Gastrocnemius medialis (tissue), 4 donors: ENCODE measurements around the gene RAD51B. TPM values are rescaled to one million over a fixed set of nuclear protein-coding genes. Genes with fewer than 3 reads are reported as not detected.

Experiments used
- ATAC-seq, 2 donors: fragments of 150-250 bp; one replicate each; pipeline ENCODE4 v1.9.1; 2016
- DNase-seq, 2 donors: peaks; one replicate each; pipeline ENCODE4 v3.0.0-alpha.2; 2019
- H3K27ac ChIP-seq, 4 donors: fragments of 200-600 bp; sonication (generic); 1 replicate in 1 of 4; 2 replicates in 3 of 4; pipeline ENCODE4 v1.5.1; 2016 to 2018; ENCODE audit warnings: mild to moderate bottlenecking in 2 of 4, moderate library complexity in 1 of 4
- H3K27me3 ChIP-seq, 3 donors: fragments of 200-600 bp; sonication (generic) in 2 of 3; 1 replicate in 1 of 3; 2 replicates in 2 of 3; pipeline versions ENCODE4 v1.5.1 to v1.6.0; 2016 to 2019; ENCODE audit warnings: mild to moderate bottlenecking in 1 of 3, moderate library complexity in 1 of 3
- H3K36me3 ChIP-seq, 2 donors: fragments of 200-600 bp; sonication (generic) in 1 of 2; one replicate each; pipeline ENCODE4 v1.5.1; 2017 to 2018
- H3K4me1 ChIP-seq, 2 donors: fragments of 200-600 bp; sonication (generic) in 1 of 2; one replicate each; pipeline ENCODE4 v1.5.1; 2016 to 2017; ENCODE audit warnings: mild to moderate bottlenecking in 2 of 2
- H3K4me3 ChIP-seq, 4 donors: fragments of 200-600 bp; sonication (generic) in 3 of 4; 1 replicate in 1 of 4; 2 replicates in 3 of 4; pipeline ENCODE4 v1.5.1; 2016 to 2019; ENCODE audit warnings: mild to moderate bottlenecking in 2 of 4
- H3K9me3 ChIP-seq, 3 donors: fragments of 200-600 bp; sonication (generic) in 2 of 3; 1 replicate in 1 of 3; 2 replicates in 2 of 3; pipeline ENCODE4 v1.5.1; 2016 to 2019
- CTCF ChIP-seq, 5 experiments: fragments of 450-650 bp in 3 of 5; fragments of 200-600 bp in 2 of 5; sonication (generic) in 2 of 5; IDR thresholded peaks in 4 of 5; conservative IDR thresholded peaks in 1 of 5; 1 replicate in 4 of 5; 2 replicates in 1 of 5; pipeline ENCODE4 v1.5.1; 2016 to 2019; ENCODE audit warnings: antibody characterized with exemption in 5 of 5, mild to moderate bottlenecking in 3 of 5, moderate library complexity in 3 of 5
- POLR2A ChIP-seq, 2 donors: fragments of 450-650 bp; IDR thresholded peaks; one replicate each; pipeline ENCODE4 v1.6.1; 2017; ENCODE audit warnings: antibody characterized with exemption in 2 of 2, mild to moderate bottlenecking in 2 of 2, moderate library complexity in 2 of 2
- in situ Hi-C, 4 donors: fragments of 200-750 bp; cut with MboI; loops; one replicate each; pipeline versions ENCODE4 v1.15.0 to v1.8.0; 2017; ENCODE audit warnings: low sequenced_read_pairs in 4 of 4
- intact Hi-C: fragments of 100-400 bp; cut with DNase I; formaldehyde crosslinking; loops from one replicate; pipeline ENCODE4 v1.15.1; 2023; ENCODE audit warnings: low total_unique reads
- total RNA-seq, 4 donors: library from RNA; depleted of rRNA; stranded (reverse); fragments of >200 nt; gene quantifications; one replicate each; pipeline versions ENCODE4 v1.1.0 to v1.2.3, GENCODE V29; 2016

RAD51B gene
- total RNA-seq, 4 donors from 2014 or later: 1.6 to 3.3 (median 2.4) TPM

GRCh38 chr14:68222726-68223125 lies 403.1 kb downstream of the RAD51B start:
- no peaks in the 10 kb centered on the region for H3K27me3 ChIP-seq
- no peak overlapping the region for H3K4me3 ChIP-seq
- no peaks in the 10 kb centered on the region for H3K4me1 ChIP-seq
- DNase-seq (no peak), ATAC-seq (no peak)
- in situ Hi-C loops: no loop called here
- intact Hi-C loops: no loop called here
- TF ChIP-seq CTCF (IDR thresholded peaks at IDR 0.05 in 4 of 5, conservative IDR thresholded peaks at IDR 0.05 in 1 of 5): no peak
- no peaks in the 10 kb centered on the region for H3K36me3 ChIP-seq
- no peak overlapping the region for H3K27ac ChIP-seq
- no peaks in the 10 kb centered on the region for H3K9me3 ChIP-seq

GRCh38 chr14:68223631-68224030 lies 404.1 kb downstream of the RAD51B start:
- H3K9me3 ChIP-seq: no peaks in the 10 kb centered on the region
- no peaks in the 10 kb centered on the region for H3K36me3 ChIP-seq
- ATAC-seq: no peak
- no peak overlapping the region for H3K27ac ChIP-seq
- intact Hi-C loops (no loop called here), in situ Hi-C loops (no loop called here)
- no peak for DNase-seq
- no peaks in the 10 kb centered on the region for H3K27me3 ChIP-seq
- no peaks in the 10 kb centered on the region for H3K4me1 ChIP-seq
- no peak overlapping the region for H3K4me3 ChIP-seq
- no peak for TF ChIP-seq POLR2A (IDR thresholded peaks at IDR 0.05)
- TF ChIP-seq CTCF (IDR thresholded peaks at IDR 0.05 in 4 of 5, conservative IDR thresholded peaks at IDR 0.05 in 1 of 5): no peak

DNA sequence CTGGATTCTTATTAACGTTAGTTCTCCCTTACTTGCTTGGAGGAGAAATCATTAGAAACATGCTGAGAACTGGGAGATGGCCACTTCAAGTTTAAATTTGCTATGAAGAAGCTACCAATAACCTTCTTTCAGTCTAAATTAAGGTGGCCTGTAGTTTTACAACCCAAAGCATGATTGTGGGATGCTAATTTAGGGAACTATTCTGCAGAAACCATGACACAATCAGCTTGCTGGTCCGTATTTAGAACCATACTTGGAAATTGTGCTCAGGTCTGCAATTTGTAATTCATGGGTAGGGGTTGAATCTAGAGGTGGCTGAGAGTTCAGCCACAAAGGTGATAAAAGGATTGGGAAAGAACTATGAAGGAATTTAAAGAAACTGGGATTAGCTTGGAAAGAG lies 405.7 kb downstream of the RAD51B start:
- Histone ChIP-seq H3K4me3 (no peak overlapping the region), H3K27ac (no peak overlapping the region), H3K27me3 (no peaks in the 10 kb centered on the region), H3K9me3 (no peaks in the 10 kb centered on the region), H3K36me3 (no peaks in the 10 kb centered on the region), H3K4me1 (no peaks in the 10 kb centered on the region)
- ATAC-seq (no peak), DNase-seq (no peak)
- in situ Hi-C loops (loop anchor here in 1 of 4 donors (25.0 kb wide), 1 partner anchor 288 kb away; no protein-coding TSS in a partner anchor), intact Hi-C loops (no loop called here)
- TF ChIP-seq POLR2A (IDR thresholded peaks at IDR 0.05) (no peak), CTCF (IDR thresholded peaks at IDR 0.05 in 4 of 5, conservative IDR thresholded peaks at IDR 0.05 in 1 of 5) (no peak)

DNA sequence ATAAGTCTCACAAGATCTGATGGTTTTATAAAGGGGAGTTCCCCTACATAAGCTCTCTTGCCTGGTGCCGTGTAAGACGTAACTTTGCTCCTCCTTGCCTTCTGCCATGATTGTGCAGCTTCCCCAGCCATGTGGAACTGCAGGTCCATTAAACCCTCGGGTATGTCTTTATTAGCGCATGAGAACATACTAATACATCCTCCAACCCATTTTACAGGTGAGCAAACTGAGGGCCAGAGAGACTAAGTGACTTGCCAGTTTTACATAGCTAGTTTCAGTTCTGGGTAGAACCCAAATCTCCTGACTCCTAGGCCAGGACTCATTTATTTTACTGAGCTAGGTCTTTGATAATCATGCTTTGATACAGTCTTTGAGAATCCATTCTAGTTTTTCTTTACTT lies 406.9 kb downstream of the RAD51B start:
- intact Hi-C loops: no loop called here
- DNase-seq (no peak), ATAC-seq (no peak)
- peaks cover 2 to 5% of the 10 kb centered on the region in 2 donors for H3K4me1 ChIP-seq
- no peaks in the 10 kb centered on the region for H3K27me3 ChIP-seq
- no peaks in the 10 kb centered on the region for H3K36me3 ChIP-seq
- no peak overlapping the region for H3K27ac ChIP-seq
- TF ChIP-seq POLR2A (IDR thresholded peaks at IDR 0.05): no peak
- TF ChIP-seq CTCF (IDR thresholded peaks at IDR 0.05 in 4 of 5, conservative IDR thresholded peaks at IDR 0.05 in 1 of 5): no peak
- in situ Hi-C loops: loop anchor here in 1 of 4 donors (25.0 kb wide), 1 partner anchor 289 kb away; no protein-coding TSS in a partner anchor
- H3K9me3 ChIP-seq: no peaks in the 10 kb centered on the region
- H3K4me3 ChIP-seq: no peak overlapping the region

- no peak for TF ChIP-seq CTCF (IDR thresholded peaks at IDR 0.05 in 4 of 5, conservative IDR thresholded peaks at IDR 0.05 in 1 of 5)
- no peak for TF ChIP-seq POLR2A (IDR thresholded peaks at IDR 0.05)
Observed at GRCh38 chr14:68228656-68229055, 409.1 kb downstream of the RAD51B start.

More at GRCh38 chr14:68228656-68229055, 409.1 kb downstream of the RAD51B start:
- ATAC-seq (no peak), DNase-seq (no peak)
- in situ Hi-C loops: loop anchor here in 1 of 4 donors (25.0 kb wide), 1 partner anchor 291 kb away; no protein-coding TSS in a partner anchor
- peaks cover 15 to 22% of the 10 kb centered on the region in 2 donors for H3K4me1 ChIP-seq
- no peak overlapping the region for H3K4me3 ChIP-seq
- no peaks in the 10 kb centered on the region for H3K27me3 ChIP-seq
- intact Hi-C loops: no loop called here
- H3K36me3 ChIP-seq: no peaks in the 10 kb centered on the region
- no peak overlapping the region for H3K27ac ChIP-seq
- H3K9me3 ChIP-seq: no peaks in the 10 kb centered on the region
